RKO (cell line): Measurements from ENCODE around the gene TMPRSS6.
A peak's percentile ranks its signal among the peaks of the same experiment; 100 is the strongest.

Source experiments
- DNase-seq: peaks from one replicate; pipeline ENCODE4 v3.0.0-alpha.2; 2016; ENCODE audit warnings: low spot score

The TMPRSS6 gene

GRCh38 chr22:37050913-37051312 lies 58.6 kb downstream of the TMPRSS6 start:
- no peak for DNase-seq

GRCh38 chr22:37049224-37049623 lies 60.3 kb downstream of the TMPRSS6 start:
- no peak for DNase-seq

- DNase-seq = no peak
These were observed 61.4 kb downstream of the TMPRSS6 start for GRCh38 chr22:37048133-37048532.

- no peak for DNase-seq
These were observed 62.5 kb downstream of the TMPRSS6 start for GRCh38 chr22:37047006-37047405.

- no peak for DNase-seq
These were observed 62.9 kb downstream of the TMPRSS6 start for GRCh38 chr22:37046589-37046988.

GRCh38 chr22:37045958-37046357 lies 63.6 kb downstream of the TMPRSS6 start:
- DNase-seq = no peak

- DNase-seq = no peak
These were observed 64.6 kb downstream of the TMPRSS6 start for GRCh38 chr22:37044634-37045625.

- peak; percentile 40 for DNase-seq
These were observed 65.5 kb downstream of the TMPRSS6 start for GRCh38 chr22:37043828-37044538.

- no peak for DNase-seq
These were observed 66.2 kb downstream of the TMPRSS6 start for GRCh38 chr22:37043209-37043827.

- DNase-seq = no peak
These were observed 70.0 kb downstream of the TMPRSS6 start for GRCh38 chr22:37039466-37039865.

GRCh38 chr22:37037669-37038068 lies 71.8 kb downstream of the TMPRSS6 start:
- no peak for DNase-seq

- no peak for DNase-seq
These were observed 72.7 kb downstream of the TMPRSS6 start for GRCh38 chr22:37036655-37037377.

- DNase-seq = no peak
These were observed 75.7 kb downstream of the TMPRSS6 start for GRCh38 chr22:37033605-37034430.

- DNase-seq = no peak
These were observed 76.7 kb downstream of the TMPRSS6 start for GRCh38 chr22:37032535-37033460.

GRCh38 chr22:37032134-37032534 lies 77.4 kb downstream of the TMPRSS6 start:
- no peak for DNase-seq

GRCh38 chr22:37030560-37031281 lies 78.8 kb downstream of the TMPRSS6 start:
- DNase-seq = no peak

GRCh38 chr22:37028692-37029674 lies 80.5 kb downstream of the TMPRSS6 start:
- DNase-seq = no peak

- no peak for DNase-seq
These were observed 82.0 kb downstream of the TMPRSS6 start for GRCh38 chr22:37027556-37027955.
